ENCODE measurements around the gene DHDDS. TPM values are rescaled to one million over a fixed set of nuclear protein-coding genes. Genes with fewer than 3 reads are reported as not detected.

Gene DHDDS
- total RNA-seq, 1 donor from 2014 or later: 50.4 TPM

DNA sequence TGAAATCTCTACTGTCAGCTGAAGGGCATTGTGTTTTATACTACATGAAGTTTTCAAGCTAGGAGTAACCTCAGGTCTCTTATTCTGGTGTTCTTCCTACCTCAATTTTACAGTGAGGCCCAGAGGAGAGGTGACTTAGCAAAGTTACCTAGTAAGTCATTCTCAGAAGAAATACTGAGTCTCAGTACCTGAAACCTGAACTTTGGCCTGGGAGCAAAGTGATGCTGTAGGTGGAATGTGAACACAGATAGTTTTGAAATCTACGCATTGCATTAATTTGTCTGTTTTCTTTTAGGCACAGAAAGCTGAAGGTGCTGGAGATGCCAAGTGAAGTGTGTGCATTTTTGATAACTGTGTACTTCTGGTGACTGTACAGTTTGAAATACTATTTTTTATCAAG, 42.7 kb downstream of the DHDDS start:
- H3K36me3 Mint-ChIP-seq (ENCODE audit: unreplicated experiment): peaks cover 43% of the 10 kb centered on the region
- peaks cover 36% of the 10 kb centered on the region for H3K4me1 Mint-ChIP-seq (ENCODE audit: unreplicated experiment)
- TF ChIP-seq, protein P1, sequence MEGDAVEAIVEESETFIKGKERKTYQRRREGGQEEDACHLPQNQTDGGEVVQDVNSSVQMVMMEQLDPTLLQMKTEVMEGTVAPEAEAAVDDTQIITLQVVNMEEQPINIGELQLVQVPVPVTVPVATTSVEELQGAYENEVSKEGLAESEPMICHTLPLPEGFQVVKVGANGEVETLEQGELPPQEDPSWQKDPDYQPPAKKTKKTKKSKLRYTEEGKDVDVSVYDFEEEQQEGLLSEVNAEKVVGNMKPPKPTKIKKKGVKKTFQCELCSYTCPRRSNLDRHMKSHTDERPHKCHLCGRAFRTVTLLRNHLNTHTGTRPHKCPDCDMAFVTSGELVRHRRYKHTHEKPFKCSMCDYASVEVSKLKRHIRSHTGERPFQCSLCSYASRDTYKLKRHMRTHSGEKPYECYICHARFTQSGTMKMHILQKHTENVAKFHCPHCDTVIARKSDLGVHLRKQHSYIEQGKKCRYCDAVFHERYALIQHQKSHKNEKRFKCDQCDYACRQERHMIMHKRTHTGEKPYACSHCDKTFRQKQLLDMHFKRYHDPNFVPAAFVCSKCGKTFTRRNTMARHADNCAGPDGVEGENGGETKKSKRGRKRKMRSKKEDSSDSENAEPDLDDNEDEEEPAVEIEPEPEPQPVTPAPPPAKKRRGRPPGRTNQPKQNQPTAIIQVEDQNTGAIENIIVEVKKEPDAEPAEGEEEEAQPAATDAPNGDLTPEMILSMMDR (IDR thresholded peaks at IDR 0.05): no peak
- H3K27me3 Mint-ChIP-seq (ENCODE audit: unreplicated experiment): no peaks in the 10 kb centered on the region
- H3K27ac Mint-ChIP-seq (ENCODE audit: unreplicated experiment): no peak overlapping the region
- peak overlapping the region; percentile 88 for H3K4me3 Mint-ChIP-seq (ENCODE audit: unreplicated experiment)
- no peaks in the 10 kb centered on the region for H3K9me3 Mint-ChIP-seq (ENCODE audit: unreplicated experiment)
- DNase-seq (ENCODE audit: extremely low spot score, unreplicated experiment): no peak

DNA sequence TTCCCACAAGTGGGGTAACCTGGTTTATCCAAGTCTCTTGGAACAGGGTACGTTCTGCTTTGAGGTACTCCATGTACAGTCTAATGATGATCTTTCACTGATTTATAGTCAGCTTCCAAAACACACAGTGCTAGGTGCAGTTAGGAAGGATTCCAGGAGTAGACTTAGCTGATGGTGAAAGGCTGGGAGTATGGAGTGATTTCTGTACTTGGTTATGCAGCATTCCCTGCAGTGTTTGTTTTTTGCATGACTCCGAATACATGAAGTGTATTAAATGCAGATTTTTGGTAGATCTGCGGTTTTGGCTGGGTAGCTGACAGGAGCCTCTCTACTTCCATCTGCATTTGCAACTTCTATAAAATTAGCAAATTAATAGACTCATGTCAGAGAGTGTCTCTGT, 43.9 kb downstream of the DHDDS start:
- no peaks in the 10 kb centered on the region for H3K27me3 Mint-ChIP-seq (ENCODE audit: unreplicated experiment)
- no peak for DNase-seq (ENCODE audit: extremely low spot score, unreplicated experiment)
- H3K9me3 Mint-ChIP-seq (ENCODE audit: unreplicated experiment): no peaks in the 10 kb centered on the region
- no peak overlapping the region for H3K27ac Mint-ChIP-seq (ENCODE audit: unreplicated experiment)
- TF ChIP-seq, protein P1 (IDR thresholded peaks at IDR 0.05): no peak
- no peak overlapping the region for H3K4me3 Mint-ChIP-seq (ENCODE audit: unreplicated experiment)
- H3K36me3 Mint-ChIP-seq (ENCODE audit: unreplicated experiment): peaks cover 39% of the 10 kb centered on the region
- peaks cover 28% of the 10 kb centered on the region for H3K4me1 Mint-ChIP-seq (ENCODE audit: unreplicated experiment)

DNA sequence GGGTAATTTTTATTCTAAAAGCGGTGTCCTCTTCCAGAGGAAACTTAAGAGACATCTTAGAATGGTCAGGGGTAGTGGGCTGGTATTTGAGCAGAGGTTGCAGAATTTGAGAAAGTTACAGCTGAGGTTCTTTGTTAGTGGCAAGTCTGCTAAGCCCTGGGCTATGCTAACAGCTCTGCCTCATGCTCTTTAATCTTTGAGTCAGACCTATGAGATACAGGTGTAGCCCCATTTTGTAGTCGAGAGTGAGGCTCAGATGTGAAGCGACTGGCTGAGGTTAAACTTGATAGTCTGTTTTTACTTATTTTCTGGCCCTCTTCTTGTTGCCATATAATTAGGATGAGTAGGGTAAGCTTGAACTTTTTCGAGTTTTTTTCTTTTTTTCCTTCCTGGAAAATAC, 44.8 kb downstream of the DHDDS start:
- H3K36me3 Mint-ChIP-seq (ENCODE audit: unreplicated experiment): peaks cover 39% of the 10 kb centered on the region
- no peak overlapping the region for H3K4me3 Mint-ChIP-seq (ENCODE audit: unreplicated experiment)
- H3K4me1 Mint-ChIP-seq (ENCODE audit: unreplicated experiment): peaks cover 19% of the 10 kb centered on the region
- no peak for DNase-seq (ENCODE audit: extremely low spot score, unreplicated experiment)
- H3K9me3 Mint-ChIP-seq (ENCODE audit: unreplicated experiment): no peaks in the 10 kb centered on the region
- TF ChIP-seq, protein P1 (IDR thresholded peaks at IDR 0.05): no peak
- H3K27ac Mint-ChIP-seq (ENCODE audit: unreplicated experiment): no peak overlapping the region
- no peaks in the 10 kb centered on the region for H3K27me3 Mint-ChIP-seq (ENCODE audit: unreplicated experiment)

DNA sequence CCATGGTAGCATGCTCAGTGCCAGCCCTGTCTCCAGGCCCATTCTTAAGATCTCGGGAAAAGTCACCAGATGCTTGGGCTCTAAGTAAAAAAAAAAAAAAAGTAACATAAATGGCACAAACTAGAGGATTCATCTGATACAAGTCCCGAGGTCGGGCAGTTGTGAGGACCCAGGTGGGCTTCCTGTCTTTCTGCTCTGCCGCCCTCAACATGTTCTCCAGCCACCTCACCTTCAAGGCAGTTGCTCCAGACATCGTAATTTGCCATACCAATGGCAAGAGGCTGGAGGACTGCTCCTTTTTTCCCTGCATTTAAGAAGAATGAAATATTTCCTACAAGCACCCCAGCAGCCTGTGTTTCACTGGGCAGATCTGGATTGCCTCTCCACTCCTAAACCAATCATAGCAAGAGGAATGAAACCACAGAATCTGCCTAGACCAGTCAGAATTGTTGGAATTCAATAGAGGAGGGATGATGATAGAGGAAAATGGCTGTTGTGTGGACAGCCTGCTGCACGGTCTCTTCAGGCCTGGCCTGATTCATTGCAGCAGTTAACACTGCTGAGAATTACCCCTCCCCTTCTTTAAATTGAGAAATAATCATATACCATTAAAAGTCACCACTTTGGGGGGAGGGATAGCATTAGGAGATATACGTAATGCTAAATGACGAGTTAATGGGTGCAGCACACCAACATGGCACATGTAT, 45.5 kb downstream of the DHDDS start:
- TF ChIP-seq, protein P1 (IDR thresholded peaks at IDR 0.05): no peak

DNA sequence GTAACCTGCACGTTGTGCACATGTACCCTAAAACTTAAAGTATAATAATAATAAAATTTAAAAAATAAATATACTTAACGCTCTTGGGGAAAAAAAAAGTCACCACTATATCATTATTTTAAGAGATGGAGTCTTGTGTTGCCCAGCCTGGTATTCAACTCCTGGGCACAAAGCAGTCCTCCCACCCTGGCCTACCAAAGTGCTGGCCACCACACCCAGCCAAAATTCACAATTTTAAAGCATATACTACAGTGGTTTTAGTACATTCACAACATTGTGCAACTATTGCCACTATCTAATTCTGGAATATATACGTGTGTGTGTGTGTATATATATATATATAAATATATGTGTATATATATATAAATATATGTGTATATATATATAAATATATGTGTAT, 46.0 kb downstream of the DHDDS start:
- Mint-ChIP-seq H3K36me3 (ENCODE audit: unreplicated experiment) (peaks cover 37% of the 10 kb centered on the region), H3K27ac (ENCODE audit: unreplicated experiment) (no peak overlapping the region), H3K27me3 (ENCODE audit: unreplicated experiment) (no peaks in the 10 kb centered on the region), H3K4me3 (ENCODE audit: unreplicated experiment) (no peak overlapping the region), H3K9me3 (ENCODE audit: unreplicated experiment) (no peaks in the 10 kb centered on the region), H3K4me1 (ENCODE audit: unreplicated experiment) (peaks cover 25% of the 10 kb centered on the region)
- TF ChIP-seq, protein P1 (IDR thresholded peaks at IDR 0.05): no peak
- DNase-seq (ENCODE audit: extremely low spot score, unreplicated experiment): no peak

More for the DNA sequence above, 45.5 kb downstream of the DHDDS start:
- Mint-ChIP-seq H3K4me3 (ENCODE audit: unreplicated experiment) (no peak overlapping the region), H3K9me3 (ENCODE audit: unreplicated experiment) (no peaks in the 10 kb centered on the region), H3K4me1 (ENCODE audit: unreplicated experiment) (peaks cover 21% of the 10 kb centered on the region), H3K27ac (ENCODE audit: unreplicated experiment) (peak overlapping the region; percentile 27), H3K36me3 (ENCODE audit: unreplicated experiment) (peaks cover 39% of the 10 kb centered on the region), H3K27me3 (ENCODE audit: unreplicated experiment) (no peaks in the 10 kb centered on the region)
- no peak for DNase-seq (ENCODE audit: extremely low spot score, unreplicated experiment)
